Esophagus squamous epithelium (tissue), 5 donors: ENCODE results near the gene GUCY1A1. TPM values are rescaled to one million over a fixed set of nuclear protein-coding genes. Genes with fewer than 3 reads are reported as not detected.

ENCODE experiments used
- DNase-seq: peaks from one replicate; lab custom pipeline; 2025; lab: John Stamatoyannopoulos, UW
- H3K27ac ChIP-seq, 4 donors: fragments of 200-600 bp; sonication (generic); one replicate each; pipeline ENCODE4 v1.5.1; 2016 to 2019; ENCODE audit warnings: mild to moderate bottlenecking in 1 of 4
- H3K27me3 ChIP-seq, 4 donors: fragments of 200-600 bp; sonication (generic); 1 replicate in 3 of 4; 2 replicates in 1 of 4; pipeline versions ENCODE4 v1.5.1 to v1.6.0; 2017 to 2021; ENCODE audit warnings: antibody characterized with exemption in 1 of 4
- H3K36me3 ChIP-seq, 3 donors: fragments of 200-600 bp; sonication (generic); one replicate each; pipeline ENCODE4 v1.5.1; 2016 to 2019
- H3K4me1 ChIP-seq, 3 donors: fragments of 200-600 bp; sonication (generic); one replicate each; pipeline ENCODE4 v1.5.1; 2017 to 2019
- H3K4me3 ChIP-seq, 4 donors: fragments of 200-600 bp; sonication (generic); 1 replicate in 3 of 4; 2 replicates in 1 of 4; pipeline ENCODE4 v1.5.1; 2016 to 2019; ENCODE audit warnings: mild to moderate bottlenecking in 2 of 4, moderate library complexity in 1 of 4
- H3K9me3 ChIP-seq, 3 donors: fragments of 200-600 bp; sonication (generic); one replicate each; pipeline ENCODE4 v1.5.1; 2016 to 2019
- CTCF ChIP-seq, 6 experiments: fragments of 450-650 bp in 4 of 6; fragments of 200-600 bp in 2 of 6; sonication (generic) in 2 of 6; IDR thresholded peaks; one replicate each; pipeline ENCODE4 v1.5.1; 2016 to 2019; ENCODE audit warnings: antibody characterized with exemption in 6 of 6, mild to moderate bottlenecking in 4 of 6, moderate library complexity in 4 of 6
- POLR2A ChIP-seq, 4 donors: fragments of 450-650 bp; IDR thresholded peaks; one replicate each; pipeline ENCODE4 v1.6.1; 2017; ENCODE audit warnings: antibody characterized with exemption in 4 of 4, mild to moderate bottlenecking in 4 of 4, moderate library complexity in 3 of 4
- WGBS, 2 donors: methylation state at CpG; one replicate each; pipeline ENCODE4 v1.1.5; 2018; 5-methylcytosine and 5-hydroxymethylcytosine counted together
- intact Hi-C: fragments of 100-400 bp; cut with DNase I; formaldehyde crosslinking; loops from one replicate; pipeline ENCODE4 v1.15.0; 2022
- total RNA-seq, 4 donors: library from RNA; depleted of rRNA; stranded (reverse); fragments of >200 nt; gene quantifications; one replicate each; pipeline ENCODE4 v1.1.0, GENCODE V29; 2016
- donor health status: DM: yes; HTN: yes; CAD: no.

The GUCY1A1 gene
- total RNA-seq, 4 donors from 2014 or later: 0.45 to 8.6 (median 5.1) TPM

GRCh38 chr4:155758481-155759371, 92.1 kb downstream of the GUCY1A1 start, which contains the start of gene GUCY1B1:
Gene GUCY1B1 (plus strand): TSS chr4:155759021. CDS start chr4:155759141, 120 bp downstream.
- TF ChIP-seq POLR2A (IDR thresholded peaks at IDR 0.05) (peak in 1 of 4 donors; percentile 51), CTCF (IDR thresholded peaks at IDR 0.05) (peak in 4 of 6 experiments; percentile 5 to 32 (median 27))
- peak; percentile 43 for DNase-seq
- 54 to 67% methylated on average over 4 to 5 of the region's 51 CpGs for WGBS, 2 donors
- H3K27me3 ChIP-seq: peaks cover 0 to 18% (median 0%) of the 10 kb centered on the region in 4 donors
- H3K4me3 ChIP-seq: peak within 1 kb of the TSS; percentile 51 to 83 (median 70)
- peak within 1 kb of the TSS; percentile 79 to 94 (median 87) for H3K27ac ChIP-seq
- no peaks in the 10 kb centered on the region for H3K9me3 ChIP-seq
- H3K36me3 ChIP-seq: no peaks in the 10 kb centered on the region
- intact Hi-C loops: no loop called here
- peaks cover 4 to 23% (median 13%) of the 10 kb centered on the region in 3 donors for H3K4me1 ChIP-seq

GRCh38 chr4:155759372-155760252, 93.0 kb downstream of the GUCY1A1 start:
- DNase-seq: no peak
- no peak for TF ChIP-seq POLR2A (IDR thresholded peaks at IDR 0.05)
- Histone ChIP-seq H3K36me3 (no peaks in the 10 kb centered on the region), H3K27ac (peak overlapping the region; percentile 79 to 94 (median 87)), H3K27me3 (peaks cover 0 to 18% (median 0%) of the 10 kb centered on the region in 4 donors), H3K4me3 (peak overlapping the region; percentile 51 to 83 (median 70)), H3K9me3 (no peaks in the 10 kb centered on the region), H3K4me1 (peaks cover 4 to 23% (median 13%) of the 10 kb centered on the region in 3 donors)
- intact Hi-C loops: no loop called here
- 2 to 11% methylated on average over 10 to 29 of the region's 77 CpGs for WGBS, 2 donors

- H3K4me3 ChIP-seq: no peak overlapping the region
- H3K4me1 ChIP-seq: peaks cover 4 to 23% (median 13%) of the 10 kb centered on the region in 3 donors
- peaks cover 0 to 18% (median 0%) of the 10 kb centered on the region in 4 donors for H3K27me3 ChIP-seq
- intact Hi-C loops: no loop called here
- H3K9me3 ChIP-seq: no peaks in the 10 kb centered on the region
- DNase-seq: no peak
- TF ChIP-seq POLR2A (IDR thresholded peaks at IDR 0.05): no peak
- no peak for TF ChIP-seq CTCF (IDR thresholded peaks at IDR 0.05)
- WGBS, 2 donors: 88 to 90% methylated on average over 3 of the region's 3 CpGs
- no peaks in the 10 kb centered on the region for H3K36me3 ChIP-seq
- peak overlapping the region in 2 of 4 donors; percentile 88 to 94 for H3K27ac ChIP-seq
Observed at GRCh38 chr4:155761047-155761446, 94.4 kb downstream of the GUCY1A1 start.

- no peak for DNase-seq
- Histone ChIP-seq H3K4me1 (peaks cover 4 to 23% (median 13%) of the 10 kb centered on the region in 3 donors), H3K27ac (no peak overlapping the region), H3K36me3 (no peaks in the 10 kb centered on the region), H3K4me3 (no peak overlapping the region), H3K9me3 (no peaks in the 10 kb centered on the region), H3K27me3 (peaks cover 0 to 18% (median 0%) of the 10 kb centered on the region in 4 donors)
- intact Hi-C loops: no loop called here
- TF ChIP-seq CTCF (IDR thresholded peaks at IDR 0.05) (no peak), POLR2A (IDR thresholded peaks at IDR 0.05) (no peak)
Observed at GRCh38 chr4:155761916-155762315, 95.3 kb downstream of the GUCY1A1 start.

GRCh38 chr4:155762334-155762733, 95.7 kb downstream of the GUCY1A1 start:
- no peak overlapping the region for H3K27ac ChIP-seq
- H3K4me1 ChIP-seq: peaks cover 4 to 23% (median 13%) of the 10 kb centered on the region in 3 donors
- H3K27me3 ChIP-seq: peaks cover 0 to 18% (median 0%) of the 10 kb centered on the region in 4 donors
- DNase-seq: no peak
- TF ChIP-seq POLR2A (IDR thresholded peaks at IDR 0.05) (no peak), CTCF (IDR thresholded peaks at IDR 0.05) (no peak)
- no peak overlapping the region for H3K4me3 ChIP-seq
- intact Hi-C loops: no loop called here
- H3K9me3 ChIP-seq: no peaks in the 10 kb centered on the region
- H3K36me3 ChIP-seq: no peaks in the 10 kb centered on the region
